Kidney epithelial cell (primary cell): Measurements from ENCODE around the gene SNAPC4. TPM values are rescaled to one million over a fixed set of nuclear protein-coding genes. Genes with fewer than 3 reads are reported as not detected.
"Not testable (repeated sequence)": the region's sequence is repeated elsewhere in the genome, so short reads cannot be mapped to it uniquely, and the experiment has no call there.

Source experiments
- DNase-seq: peaks from one replicate; pipeline ENCODE4 v3.0.0-alpha.2; 2010; ENCODE audit warnings: low read depth
- H3K27me3 ChIP-seq: 2 replicates; pipeline ENCODE4 v1.6.0; 2011; ENCODE audit warnings: low read length; ENCODE audit not compliant: control insufficient read depth, insufficient read depth
- H3K36me3 ChIP-seq: 2 replicates; pipeline ENCODE4 v1.5.1; 2011; ENCODE audit warnings: low read length; ENCODE audit not compliant: control insufficient read depth, insufficient read depth
- H3K4me3 ChIP-seq: 2 replicates; pipeline ENCODE4 v1.5.1; 2011; ENCODE audit warnings: low read depth, mild to moderate bottlenecking, control low read depth, low read length
- CTCF ChIP-seq: IDR thresholded peaks from 2 replicates; pipeline ENCODE4 v1.5.1; 2011; ENCODE audit warnings: mild to moderate bottlenecking, moderate library complexity, low read length, control low read depth, inconsistent platforms; ENCODE audit not compliant: insufficient read depth, poor library complexity, severe bottlenecking
- total RNA-seq: library from RNA; depleted of rRNA; stranded (reverse); fragments of >200 nt; gene quantifications from 2 replicates; pipeline ENCODE4 v1.2.3, GENCODE V29; 2015

Gene SNAPC4
- total RNA-seq, 1 donor from 2014 or later: 14.9 TPM

DNA sequence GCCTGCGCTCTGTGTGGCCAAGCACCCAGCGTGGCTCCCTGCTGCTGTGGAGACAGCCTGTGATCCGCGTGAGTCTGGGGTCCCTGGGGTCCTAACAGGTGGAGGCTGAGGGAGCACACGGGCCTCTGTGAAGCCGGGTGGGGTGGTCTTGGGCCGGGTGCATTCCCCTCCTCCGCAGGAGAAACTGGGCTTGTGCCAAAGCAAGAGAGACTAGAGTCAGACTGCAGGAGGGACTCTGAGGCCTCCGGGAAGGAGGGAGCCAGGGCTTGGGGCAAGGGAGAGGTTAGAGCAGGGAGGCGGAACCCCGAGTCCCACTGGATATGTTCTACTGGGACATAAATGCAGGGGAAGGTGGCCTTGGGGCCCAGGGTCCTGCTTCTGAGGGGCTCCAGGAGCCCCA is 46.9 kb downstream of the SNAPC4 start:
- no peak for DNase-seq
- no peak overlapping the region for H3K4me3 ChIP-seq
- no peak for TF ChIP-seq CTCF
- H3K36me3 ChIP-seq: no peaks in the 10 kb centered on the region
- peaks cover 8% of the 10 kb centered on the region for H3K27me3 ChIP-seq

DNA sequence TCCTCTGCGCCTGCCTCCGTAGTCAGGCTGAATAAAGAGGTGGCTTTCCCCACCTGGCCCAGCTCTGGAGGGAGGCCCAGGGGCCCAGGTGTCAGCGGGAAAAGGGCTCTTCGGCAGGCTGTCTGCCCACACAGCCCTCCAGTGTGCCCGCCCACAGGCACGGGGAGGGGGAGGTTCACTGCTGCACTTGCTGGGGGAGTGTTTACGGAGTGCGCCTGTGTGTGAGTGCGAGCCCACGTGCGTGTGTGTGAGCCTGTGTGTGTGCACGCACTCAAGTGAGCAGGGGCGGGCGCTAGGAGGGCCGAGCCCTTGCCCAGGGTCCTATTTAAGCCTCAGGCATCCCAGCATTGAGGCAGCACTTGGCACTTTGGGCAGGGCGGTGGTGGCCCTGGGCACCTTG is 47.3 kb downstream of the SNAPC4 start:
- H3K27me3 ChIP-seq: peaks cover 9% of the 10 kb centered on the region
- TF ChIP-seq CTCF: no peak
- H3K36me3 ChIP-seq: no peaks in the 10 kb centered on the region
- DNase-seq: no peak
- H3K4me3 ChIP-seq: no peak overlapping the region

DNA sequence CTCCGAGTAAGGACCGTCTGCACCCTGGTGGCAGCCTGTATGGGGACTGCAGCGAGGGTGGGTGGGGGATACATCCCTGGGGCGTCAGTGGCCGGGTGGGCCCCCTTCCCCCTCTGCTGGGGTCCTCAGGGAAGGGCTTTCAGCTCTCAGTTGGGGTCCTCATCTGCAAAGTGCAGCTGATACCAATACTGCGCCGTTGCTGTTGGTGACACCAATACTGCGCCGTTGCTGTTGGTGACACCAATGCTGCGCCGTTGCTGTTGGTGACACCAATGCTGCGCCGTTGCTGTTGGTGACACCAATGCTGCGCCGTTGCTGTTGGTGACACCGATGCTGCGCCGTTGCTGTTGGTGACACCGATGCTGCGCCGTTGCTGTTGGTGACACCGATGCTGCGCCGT is 48.1 kb downstream of the SNAPC4 start:
- H3K36me3 ChIP-seq, H3K27me3 ChIP-seq, DNase-seq, H3K4me3 ChIP-seq: not testable (repeated sequence)

DNA sequence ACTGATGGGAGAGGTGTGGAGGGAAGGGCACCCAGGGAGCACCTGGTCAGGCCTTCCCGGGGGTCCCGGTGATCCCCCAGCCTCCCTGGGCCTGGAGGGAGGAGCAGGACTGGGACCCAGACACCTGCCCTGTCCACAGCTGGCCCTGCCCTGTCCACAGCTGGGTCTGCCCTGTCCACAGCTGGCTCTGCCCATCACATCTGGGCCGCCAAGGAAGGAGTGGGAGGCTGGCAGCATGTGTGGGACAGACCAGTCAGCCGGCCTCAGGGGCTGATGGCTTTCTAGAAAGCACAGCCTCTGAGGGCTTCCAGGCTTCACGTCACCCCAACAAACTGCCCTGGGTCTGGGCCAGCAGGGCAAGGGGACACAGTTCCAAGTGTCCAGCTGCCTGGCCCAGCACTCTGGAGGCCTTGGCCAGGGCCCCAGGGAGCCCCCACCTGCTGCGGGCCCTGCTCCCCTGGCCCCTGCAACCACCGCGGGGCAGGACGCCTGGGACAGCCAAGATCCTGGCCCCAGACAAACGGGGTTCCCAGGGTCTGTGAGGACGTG is 48.6 kb downstream of the SNAPC4 start:
- TF ChIP-seq CTCF: no peak
- DNase-seq: no peak
- H3K36me3 ChIP-seq: no peaks in the 10 kb centered on the region
- peaks cover 9% of the 10 kb centered on the region for H3K27me3 ChIP-seq
- no peak overlapping the region for H3K4me3 ChIP-seq

Other genes with a start within 250 kb of the SNAPC4 start
- gene LHX3, start 195.0 kb downstream of the SNAPC4 start, total RNA-seq: not detected in 2 replicates
- 17.3 and 19.2 TPM in 2 replicates for gene QSOX2, start 154.4 kb downstream of the SNAPC4 start, total RNA-seq
- gene CCDC187, start 96.1 kb downstream of the SNAPC4 start, total RNA-seq: under 0.01 and 0.04 TPM in 2 replicates
- 31.8 and 41.3 TPM in 2 replicates for gene GPSM1, start 72.6 kb downstream of the SNAPC4 start, total RNA-seq
- 24.3 and 27.5 TPM in 2 replicates for gene DNLZ, start 36.4 kb downstream of the SNAPC4 start, total RNA-seq
- gene CARD9, start 26.5 kb downstream of the SNAPC4 start, total RNA-seq: 1.9 and 2.0 TPM in 2 replicates
- 65.7 and 71.4 TPM in 2 replicates for gene ENTR1, start 10.4 kb upstream of the SNAPC4 start, total RNA-seq
- gene PMPCA, start 10.5 kb upstream of the SNAPC4 start, total RNA-seq: 49.9 and 50.5 TPM in 2 replicates
- gene INPP5E, start 39.7 kb upstream of the SNAPC4 start, total RNA-seq: 14.5 and 20.6 TPM in 2 replicates
- 64.5 and 74.9 TPM in 2 replicates for gene SEC16A, start 82.9 kb upstream of the SNAPC4 start, total RNA-seq
- gene NOTCH1, start 145.9 kb upstream of the SNAPC4 start, total RNA-seq: 40.9 and 52.4 TPM in 2 replicates